Measurements from ENCODE around the gene MSH5.

DNA sequence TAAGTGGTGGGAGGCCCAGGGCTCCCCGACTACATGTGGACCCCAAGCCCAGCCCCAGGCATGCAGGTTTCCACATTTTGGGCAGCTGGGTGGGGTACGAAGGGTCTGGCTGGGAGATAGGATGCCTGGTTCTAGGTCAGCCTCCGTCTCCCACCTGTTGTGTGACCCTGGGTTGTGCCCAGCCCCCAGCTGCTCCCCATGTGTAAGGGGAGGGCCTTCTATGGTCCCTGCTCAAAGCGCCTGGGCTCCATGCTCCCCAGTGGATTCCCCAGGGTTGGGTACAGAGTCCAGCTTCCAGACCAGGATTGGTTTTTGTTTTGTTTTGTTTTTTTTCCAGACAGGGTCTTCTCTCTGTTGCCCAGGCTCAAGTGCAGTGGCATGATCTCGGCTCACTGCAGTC lies 38.4 kb downstream of the MSH5 start:
- TF ChIP-seq POLR2A (IDR thresholded peaks at IDR 0.05; ENCODE audit: low read depth, low read length) = no peak
- no peak for TF ChIP-seq POLR2AphosphoS5 (IDR thresholded peaks at IDR 0.05; ENCODE audit: low read depth, low read length)
- TF ChIP-seq POU2F2 (IDR thresholded peaks at IDR 0.05; ENCODE audit: low read depth, low read length) = no peak

Data from GM12891 (cell line).